Measurements from ENCODE around the gene HDAC8.
"Not testable (repeated sequence)": the region's sequence is repeated elsewhere in the genome, so short reads cannot be mapped to it uniquely, and the experiment has no call there.

The HDAC8 gene

DNA sequence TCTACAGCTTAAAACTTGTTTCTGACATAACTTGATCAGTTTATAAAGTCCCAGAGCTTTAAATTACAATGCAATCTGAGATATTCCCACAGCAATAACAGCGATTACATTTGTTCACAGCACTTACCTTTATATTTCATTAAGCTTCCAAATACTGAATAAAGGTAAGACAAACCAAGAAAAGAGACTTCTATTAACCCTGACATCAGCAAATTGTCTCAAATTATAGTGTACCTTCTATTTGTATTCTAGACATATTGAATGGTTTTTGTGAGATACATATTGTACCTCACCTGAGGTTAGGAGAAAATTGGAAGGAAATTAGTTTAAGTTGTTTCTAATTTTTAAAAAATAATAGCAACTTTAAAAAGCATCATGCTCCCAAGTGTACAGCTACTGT is 111.9 kb downstream of the HDAC8 start:
- DNase-seq, result no peak

DNA sequence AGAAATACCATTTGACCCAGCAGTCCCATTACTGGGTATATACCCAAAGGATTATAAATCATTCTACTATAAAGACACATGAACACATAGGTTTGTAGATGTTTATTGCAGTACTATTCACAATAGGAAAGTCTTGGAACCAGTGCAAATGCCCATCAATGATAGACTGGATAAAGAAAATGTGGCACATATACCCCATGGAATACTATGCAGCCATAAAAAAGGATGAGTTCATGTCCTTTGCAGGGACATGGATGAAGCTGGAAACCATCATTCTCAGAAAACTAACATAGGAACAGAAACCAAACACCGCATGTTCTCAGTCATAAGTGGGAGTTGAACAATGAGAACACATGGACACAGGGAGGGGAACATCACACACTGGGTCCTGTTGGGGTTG is 123.6 kb downstream of the HDAC8 start:
- not testable (repeated sequence) for DNase-seq

DNA sequence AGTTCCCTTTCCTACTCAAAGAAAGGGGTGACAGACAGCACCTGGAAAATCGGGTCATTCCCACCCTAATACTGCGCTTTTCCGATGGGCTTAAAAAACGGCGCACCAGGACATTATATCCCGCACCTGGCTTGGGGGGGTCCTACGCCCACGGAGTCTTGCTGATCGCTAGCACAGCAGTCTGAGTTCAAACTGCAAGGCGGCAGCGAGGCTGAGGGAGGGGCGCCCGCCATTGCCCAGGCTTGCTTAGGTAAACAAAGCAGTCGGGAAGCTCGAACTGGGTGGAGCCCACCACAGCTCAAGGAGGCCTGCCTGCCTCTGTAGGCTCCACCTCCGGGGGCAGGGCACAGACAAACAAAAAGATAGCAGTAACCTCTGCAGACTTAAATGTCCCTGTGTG is 131.9 kb downstream of the HDAC8 start:
- not testable (repeated sequence) for DNase-seq

DNA sequence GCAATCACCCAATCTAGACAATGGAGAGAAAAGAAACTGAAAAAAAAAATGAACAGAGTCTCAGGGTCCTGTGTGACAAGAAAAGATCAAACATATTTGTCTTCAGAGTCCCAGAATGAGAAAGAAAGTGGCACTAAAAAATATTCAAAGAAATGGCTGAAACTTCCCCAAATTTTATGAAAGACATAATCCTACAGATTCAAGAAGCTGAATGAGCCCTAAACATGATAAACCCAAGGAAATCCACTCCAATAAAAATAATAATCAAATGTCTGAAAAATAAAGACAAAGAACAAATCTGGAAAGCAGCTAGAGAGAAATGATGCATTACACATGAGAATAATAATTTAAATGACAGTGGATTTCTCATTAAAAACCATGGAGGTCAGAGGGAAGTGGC is 136.6 kb downstream of the HDAC8 start:
- no peak for DNase-seq

DNA sequence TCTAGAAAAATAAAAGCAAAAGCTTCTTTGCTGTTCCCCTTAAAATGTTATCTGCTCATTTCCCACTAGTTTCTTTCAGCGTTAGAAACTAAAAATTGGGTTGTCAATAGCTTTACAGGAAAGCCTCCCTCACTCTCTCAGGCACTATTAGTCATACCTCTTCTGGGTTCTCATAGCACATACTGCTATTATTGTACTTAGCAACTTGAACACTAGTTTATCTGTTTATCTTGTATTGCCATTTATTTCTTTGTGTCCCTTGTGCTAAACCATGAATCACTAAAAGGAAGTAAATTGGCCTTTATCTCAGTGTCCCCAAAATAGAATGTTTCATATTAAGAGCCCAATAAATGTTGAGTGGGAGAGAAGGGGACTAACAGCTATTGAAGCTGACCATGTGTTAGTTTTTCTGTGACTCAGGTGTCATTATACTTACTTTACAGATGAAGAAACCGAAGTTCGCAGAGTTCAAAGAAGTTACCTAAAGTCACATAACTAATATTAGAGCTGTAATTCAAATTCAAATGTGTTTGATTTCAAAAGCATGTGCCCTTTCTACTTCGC is 142.2 kb downstream of the HDAC8 start:
- DNase-seq, result no peak

DNA sequence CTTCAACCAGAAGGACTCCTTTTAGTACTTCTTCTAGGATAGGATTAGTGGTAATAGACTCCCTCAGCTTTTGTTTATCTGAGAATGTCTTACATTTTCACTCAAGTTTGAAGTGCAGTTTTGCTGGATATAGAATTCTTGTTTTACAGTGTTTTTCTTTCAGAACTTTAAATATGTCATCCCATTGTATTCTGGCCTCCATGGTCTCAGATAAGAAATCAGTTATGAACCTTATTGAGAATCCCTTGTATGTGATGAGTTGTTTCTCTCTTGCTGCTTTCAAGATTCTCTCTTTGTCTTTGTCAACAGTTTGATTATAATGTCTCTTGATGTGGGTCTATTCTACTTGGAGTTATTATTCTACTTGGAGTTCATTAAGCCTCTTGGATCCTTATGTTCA is 150.8 kb downstream of the HDAC8 start:
- no peak for DNase-seq

DNA sequence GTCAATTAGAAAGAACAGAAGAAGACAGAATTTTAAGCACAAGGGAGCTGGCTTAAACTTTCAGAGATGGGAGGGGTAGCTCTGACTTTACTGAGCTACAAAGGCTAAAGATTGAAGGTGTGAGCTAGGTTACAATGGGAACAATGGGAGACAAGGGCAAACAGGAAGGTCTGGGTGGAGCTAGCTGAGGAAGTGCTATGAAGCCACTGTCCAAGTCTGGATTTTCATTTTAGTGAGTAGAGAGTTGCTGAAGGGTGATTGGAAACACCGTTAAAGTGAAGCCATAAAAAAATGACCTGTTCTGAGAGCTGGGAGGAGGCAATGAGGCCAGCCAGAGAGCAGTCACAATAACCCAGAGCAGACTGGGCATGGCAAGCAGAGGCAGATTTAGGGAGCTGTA is 162.7 kb downstream of the HDAC8 start:
- DNase-seq, result no peak

DNA sequence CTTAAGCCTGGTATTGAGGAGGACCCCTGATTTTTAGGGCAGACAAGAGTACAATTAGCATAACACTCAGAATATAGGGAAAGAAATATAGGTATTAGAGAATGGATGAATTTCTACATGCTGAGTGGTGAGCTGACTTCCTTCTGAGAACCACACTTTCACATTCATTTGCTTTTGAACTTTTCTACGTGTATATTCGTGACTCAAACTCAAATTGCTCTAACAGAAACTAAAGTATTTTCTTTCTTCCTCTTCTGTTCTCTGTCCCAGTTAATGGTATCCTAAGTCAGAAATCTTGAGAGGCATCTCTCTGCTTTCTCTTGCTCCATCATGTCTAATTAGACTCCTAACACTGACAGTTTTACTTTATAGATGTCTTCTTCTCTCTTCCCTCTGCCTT is 163.8 kb downstream of the HDAC8 start:
- DNase-seq, result no peak

DNA sequence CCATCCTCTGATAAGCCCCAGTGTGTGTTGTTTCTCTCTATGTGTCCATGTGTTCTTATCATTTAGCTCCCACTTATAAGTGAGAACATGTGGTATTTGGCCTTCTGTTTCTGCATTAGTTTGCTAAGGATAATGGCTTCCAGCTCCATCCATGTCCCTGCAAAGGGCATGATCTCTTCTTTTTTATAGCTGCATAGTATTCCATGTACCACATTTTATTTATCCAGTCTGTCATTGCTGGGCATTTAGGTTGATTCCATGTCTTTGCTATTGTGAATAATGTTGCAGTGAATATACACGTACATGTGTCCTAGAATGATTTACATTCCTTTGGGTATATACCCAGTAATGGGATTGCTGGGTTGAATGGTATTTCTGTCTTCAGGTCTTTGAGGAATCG is 167.5 kb downstream of the HDAC8 start:
- not testable (repeated sequence) for DNase-seq

DNA sequence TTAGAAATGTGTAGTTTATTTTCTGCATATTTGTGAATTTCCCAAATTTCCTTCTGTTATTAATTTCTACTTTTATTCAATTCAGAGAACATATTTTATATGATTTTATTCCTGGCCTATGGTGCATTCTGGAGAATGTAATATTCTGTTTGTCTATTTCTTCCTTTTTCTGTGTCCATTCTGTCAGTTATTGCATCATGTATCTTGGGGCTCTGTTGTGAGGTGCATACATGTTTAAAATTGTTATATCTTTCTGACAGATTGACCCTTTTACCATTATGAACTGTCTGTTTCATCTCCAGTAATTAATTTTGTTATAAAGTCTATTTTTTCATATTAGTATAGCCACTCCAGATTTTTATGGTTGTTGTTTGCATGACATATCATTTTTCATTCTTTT is 170.0 kb downstream of the HDAC8 start:
- DNase-seq, result no peak

DNA sequence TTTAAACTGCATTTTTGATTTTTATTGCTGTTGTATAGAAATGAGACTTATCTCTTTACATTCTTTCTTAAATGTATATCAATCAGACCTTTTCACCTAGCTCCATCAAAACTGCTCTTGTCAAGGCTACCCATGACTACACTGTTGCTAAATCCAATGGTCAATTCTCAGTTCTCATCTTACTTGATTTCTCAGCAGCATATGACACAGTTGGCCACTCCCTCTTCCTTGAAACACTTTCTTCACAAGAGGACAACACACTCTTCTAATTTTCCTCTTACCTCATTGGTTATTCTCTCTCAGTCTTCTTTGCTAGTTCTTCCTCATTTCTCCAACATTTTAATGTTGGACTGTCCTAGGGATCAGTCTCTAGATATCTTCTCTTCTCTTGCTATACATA is 172.8 kb downstream of the HDAC8 start:
- no peak for DNase-seq

DNA sequence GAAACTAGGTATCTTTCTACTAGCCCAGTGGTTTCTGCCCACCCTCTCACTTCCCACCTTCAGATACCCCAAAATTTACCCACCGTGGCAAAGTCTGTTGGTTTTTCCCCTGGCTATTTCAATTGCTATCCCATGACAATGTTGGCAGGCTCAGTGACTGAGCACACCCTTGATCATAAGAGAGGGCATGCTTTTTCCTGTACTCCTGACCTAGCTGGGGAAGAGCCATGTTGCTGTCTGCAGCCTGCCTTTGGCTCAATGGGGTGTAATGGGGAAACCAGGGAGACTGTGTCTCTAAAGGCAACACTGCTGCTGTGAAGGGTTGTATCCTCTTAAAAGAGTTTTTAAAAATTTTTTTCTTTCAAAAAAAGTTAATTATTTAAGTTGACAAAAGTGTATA is 176.5 kb downstream of the HDAC8 start:
- DNase-seq, result no peak

DNA sequence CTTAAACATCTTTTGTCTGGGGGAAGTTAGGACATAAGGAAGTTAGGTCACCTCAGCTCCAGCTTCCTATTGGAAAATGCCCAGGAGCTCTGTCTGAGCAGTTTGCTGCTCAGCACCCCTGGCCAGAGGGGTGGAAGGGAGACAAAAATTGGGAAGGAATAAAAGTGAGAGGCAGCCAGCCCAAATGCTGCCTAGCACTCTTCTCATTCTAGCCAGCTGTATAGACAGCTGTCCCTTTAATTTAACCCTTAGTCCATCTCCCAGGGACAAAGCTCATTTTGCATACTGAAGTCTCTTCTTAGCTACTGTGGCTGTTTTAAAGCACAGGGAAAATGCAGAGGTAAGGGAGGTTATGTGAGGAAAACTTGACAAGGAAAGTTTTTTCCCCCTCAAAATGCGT is 177.4 kb downstream of the HDAC8 start:
- no peak for DNase-seq

DNA sequence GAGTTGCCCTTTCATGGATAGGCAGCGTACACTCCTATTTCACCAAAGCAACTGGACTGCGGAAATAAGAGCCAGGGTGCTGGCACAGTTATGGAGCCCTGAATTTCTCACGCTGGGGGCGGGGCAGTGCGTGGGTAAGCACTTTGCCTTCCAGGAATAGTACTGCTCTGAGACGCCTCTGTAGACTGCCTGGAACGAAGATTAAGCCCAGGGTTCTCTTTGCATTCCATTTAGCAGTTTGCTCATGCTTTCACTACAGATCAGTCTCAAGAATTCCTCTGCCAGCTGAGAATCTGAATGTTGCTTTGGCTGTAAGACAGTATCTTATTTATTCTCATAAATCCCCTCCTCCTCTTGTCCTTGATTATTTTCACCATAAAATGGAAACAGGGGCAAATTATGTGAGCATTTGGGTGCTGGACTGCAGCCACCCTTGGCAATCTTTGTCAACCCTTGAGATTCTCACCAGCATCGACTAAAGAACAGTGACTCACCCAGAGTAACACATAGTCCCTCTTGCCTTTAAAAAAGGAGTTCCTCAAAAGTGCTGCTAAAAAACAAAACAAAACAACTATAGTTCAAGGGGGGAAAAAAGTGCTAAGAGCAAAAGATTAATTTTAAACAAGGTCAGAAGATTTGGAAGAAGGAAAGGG is 178.0 kb downstream of the HDAC8 start:
- no peak for DNase-seq

DNA sequence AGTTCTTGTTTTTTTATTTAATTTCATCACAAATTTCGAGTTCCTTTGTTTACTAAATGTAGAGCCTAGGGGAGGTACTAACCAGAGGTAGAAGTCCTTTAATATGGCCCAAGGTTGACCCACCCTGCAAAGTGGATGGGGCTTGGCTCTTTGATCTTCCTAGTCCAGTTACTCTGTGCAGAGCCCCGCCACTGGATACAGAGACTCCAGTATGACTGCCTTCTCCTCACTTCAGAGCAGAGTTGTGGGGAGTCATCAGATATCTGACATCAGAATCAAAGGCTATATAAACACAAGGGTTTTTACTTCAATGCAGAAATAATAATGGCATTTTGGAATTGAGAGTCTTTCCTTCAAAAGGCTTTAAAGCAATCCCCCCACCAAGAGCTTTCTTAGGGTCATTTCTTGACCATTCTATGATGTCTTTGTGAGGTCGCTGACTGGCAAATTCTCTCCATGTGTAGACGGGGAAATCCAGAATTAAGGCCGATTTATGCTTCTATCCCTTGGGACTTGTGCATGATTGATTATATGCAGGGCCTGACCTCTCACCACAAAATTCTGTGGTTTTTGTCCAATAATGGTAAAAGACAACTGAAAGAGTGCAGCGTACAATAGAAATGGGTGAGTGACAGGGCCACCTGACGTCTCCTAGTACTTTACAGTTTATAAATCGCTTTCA is 178.7 kb downstream of the HDAC8 start:
- DNase-seq, result no peak

DNA sequence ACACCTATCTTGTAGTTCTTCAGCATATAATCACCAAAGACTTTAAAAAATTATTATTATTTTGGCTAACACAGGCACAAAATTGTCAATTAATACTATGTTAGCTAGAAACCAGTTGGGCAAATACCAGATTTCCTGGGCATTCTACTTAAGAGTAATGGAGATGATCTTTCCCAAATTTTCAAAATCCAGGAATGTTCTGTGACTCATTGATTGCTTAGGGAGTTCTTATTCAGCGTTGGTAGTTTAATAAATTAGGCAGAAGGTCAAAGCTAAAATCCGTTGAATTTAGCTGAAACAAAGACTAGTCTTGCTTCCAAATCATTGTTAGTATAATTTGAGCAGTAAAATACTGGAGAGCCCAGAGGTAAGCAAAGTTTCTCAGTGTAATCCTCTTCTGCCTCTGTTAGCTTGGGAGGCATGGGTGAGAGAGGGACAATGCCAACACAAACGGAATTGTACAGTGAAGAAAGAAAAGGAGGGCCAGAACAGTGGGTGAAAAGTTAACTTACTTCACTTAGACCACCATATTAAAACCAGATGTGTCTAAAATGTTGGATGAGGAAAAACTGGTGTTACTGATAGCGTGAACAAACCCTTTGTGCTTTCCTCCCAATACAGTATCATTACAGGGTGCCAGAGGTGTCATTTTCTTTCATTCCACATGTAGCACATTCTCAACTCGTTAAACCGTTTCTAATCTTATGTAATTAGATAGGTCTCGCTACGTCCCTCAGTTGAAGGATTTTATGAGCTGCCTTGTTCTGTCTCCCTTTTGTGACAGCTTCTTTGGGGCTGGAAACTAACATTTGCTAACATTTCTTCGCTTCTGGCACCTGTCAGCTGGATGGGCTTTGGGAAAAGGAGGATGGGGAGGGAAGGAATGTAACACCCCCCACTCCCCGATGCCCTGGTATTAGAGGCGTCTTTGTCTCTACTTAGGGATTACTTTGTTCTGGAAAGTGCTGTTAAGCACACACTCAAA is 179.5 kb downstream of the HDAC8 start:
- DNase-seq, result no peak

DNA sequence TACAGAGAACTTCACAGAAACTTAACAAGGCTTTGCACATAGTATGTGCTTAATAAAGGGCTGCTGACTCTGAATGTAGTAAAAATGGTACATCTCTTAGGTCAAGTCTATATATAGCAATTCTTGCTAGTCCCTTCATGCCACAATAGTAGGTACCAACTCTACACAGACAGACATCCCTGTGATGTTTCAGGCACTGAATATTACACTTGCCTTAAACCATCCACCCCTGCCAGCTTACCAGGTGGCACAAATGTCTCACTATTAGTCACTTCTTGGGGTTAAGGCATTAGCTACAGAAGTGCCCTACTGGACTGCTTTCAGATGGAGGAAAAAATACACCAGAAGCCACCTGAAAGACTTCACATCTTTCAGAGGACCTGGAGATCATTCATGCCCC is 180.6 kb downstream of the HDAC8 start:
- DNase-seq, result no peak

DNA sequence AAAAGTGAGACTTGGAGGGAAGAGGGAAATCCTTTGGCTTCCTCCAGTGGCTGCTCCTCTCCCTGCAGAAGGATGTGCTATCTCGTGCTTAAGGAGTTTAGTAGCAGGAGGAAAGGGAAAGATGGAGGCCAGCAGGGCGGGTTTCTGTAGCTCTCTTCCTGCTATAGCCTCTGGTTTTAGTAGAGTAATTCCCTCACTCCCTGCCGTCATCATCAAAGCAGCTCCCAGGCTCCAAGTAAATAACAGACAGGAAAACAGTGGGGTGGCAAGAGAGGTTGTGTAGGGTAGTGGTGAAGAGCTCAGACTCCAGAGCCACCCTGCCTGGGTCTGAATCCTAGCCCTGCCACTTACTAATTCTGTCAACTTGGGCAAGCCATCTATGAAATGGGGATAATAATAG is 185.4 kb downstream of the HDAC8 start:
- DNase-seq, result no peak

DNA sequence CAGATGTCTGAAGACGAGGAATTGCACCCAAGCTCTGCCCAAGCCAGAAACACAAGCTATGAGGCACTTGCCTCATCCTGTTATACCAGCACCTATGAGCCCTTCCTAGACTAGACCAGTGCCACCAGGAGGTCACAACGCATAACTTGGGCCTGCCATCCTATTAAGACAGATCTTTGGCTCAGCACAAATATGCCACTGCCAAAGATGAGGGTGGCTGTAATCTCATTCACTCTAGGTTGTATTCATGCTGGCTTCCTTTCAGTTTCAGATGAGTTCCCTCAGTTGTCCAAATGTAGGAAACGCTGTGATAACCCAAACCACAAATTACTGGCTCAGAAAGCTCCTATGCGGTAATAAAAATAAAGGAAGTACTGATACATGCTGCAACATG is 190.4 kb downstream of the HDAC8 start:
- no peak for DNase-seq

DNA sequence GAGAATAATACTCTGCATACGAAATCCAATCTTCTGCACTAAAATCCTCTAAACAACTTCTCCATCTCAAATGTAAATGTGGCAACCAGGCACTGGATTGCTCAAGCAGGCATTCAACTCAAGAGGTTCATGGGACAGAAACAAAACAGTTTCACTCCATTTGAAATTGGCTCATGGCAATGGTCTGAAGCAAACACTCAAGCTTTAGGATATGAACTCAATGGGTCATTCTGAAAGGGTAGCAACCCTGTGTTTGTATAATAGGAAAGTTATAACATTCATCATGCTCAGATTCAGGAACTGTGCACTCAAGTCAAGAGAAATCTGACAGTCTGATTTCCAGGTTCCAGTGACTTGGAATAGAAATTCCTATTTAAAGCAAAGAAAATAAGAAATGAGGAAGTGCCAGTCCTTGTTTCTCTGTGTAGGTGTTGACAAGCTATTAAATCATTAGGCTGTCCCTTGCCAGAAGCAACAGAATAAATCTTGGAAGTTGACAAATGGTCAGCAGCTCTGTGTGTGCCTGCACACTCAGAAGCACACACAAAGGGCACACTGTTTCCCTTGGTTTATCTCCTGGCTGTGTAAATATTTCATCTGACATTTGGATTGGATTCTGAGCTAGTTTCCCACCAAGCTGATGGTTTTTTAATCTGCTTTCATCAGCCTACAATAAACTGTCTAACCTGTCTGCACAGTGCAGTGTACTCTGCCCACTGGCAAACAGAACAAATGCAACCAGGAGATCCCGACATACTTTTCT is 191.0 kb downstream of the HDAC8 start:
- no peak for DNase-seq

DNA sequence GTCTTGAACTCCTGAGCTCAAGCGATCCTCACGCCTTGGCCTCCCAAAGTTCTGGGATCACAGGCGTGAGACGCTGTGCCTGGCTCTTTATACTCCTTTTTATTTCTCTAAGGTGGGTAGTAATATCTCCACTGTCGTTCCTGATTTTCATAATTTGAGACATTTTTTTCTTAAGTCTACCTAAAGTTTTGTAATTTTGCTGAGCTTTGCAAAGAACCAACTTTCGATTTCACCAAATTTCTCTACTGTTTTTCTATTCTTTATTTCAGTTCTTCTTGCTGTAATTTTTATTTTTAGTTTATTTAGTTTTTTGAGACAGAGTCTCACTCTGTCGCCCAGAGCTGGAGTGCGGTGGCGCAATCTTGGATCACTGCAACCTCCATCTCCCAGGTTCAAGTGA is 196.5 kb downstream of the HDAC8 start:
- no peak for DNase-seq

DNA sequence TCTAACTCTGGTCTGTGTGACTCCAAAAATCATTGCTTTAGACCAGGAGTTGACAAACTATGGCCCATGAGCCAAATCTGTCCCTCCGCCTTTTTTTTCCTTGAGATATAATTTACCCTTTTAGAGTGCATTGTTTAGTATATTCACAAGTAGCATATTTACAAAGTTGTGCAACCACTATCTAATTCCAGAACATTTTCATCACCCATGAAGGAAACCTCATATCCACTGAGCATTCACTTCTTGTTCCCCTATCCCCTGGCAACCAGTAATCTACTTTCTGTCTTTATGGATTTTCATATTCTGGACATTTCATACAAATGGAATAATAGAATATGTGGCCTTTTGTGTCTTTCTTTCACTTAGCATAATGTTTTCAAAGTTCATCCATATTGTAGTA is 199.5 kb downstream of the HDAC8 start:
- DNase-seq, result no peak

DNA sequence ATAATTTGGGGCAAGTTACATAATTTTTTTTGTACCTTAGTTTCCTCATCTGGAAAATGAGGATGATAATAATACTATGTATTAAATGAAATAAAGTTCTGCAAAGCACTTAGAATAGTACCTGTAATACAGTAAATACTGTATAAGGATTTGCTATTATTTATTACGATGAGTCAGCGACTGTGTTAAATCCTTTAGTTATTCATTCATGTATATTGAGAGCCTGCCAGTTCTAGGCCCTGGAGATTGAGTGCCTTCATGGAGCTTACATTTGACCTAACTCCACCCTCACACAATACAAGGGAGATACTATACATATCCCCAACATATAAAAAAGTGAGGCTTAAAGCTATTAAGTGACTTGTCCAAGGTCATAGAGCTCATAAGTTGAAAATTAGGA is 199.9 kb downstream of the HDAC8 start:
- DNase-seq, result no peak
